GM12878 (cell line): Measurements from ENCODE around the gene SLX9. TPM values are rescaled to one million over a fixed set of nuclear protein-coding genes. Genes with fewer than 3 reads are reported as not detected.

ENCODE experiments used
- ATAC-seq: fragments of 200-7000 bp; cut with Tn5 transposase; 3 replicates; pipeline ENCODE4 v1.9.1; 2020; ENCODE audit warnings: mild to moderate bottlenecking, moderate library complexity
- BruUV-seq: library from RNA; stranded (reverse); fragments of 400-500 nt; replicated peaks from 2 replicates; lab custom pipeline; 2021; lab: Mats Ljungman, UMichigan
- CTCF ChIA-PET: fragments of 300-600 bp; sonication (Branson Sonifier 250); formaldehyde crosslinking; extraction: SDS; loops from one replicate; lab custom pipeline; 2021; ENCODE audit warnings: inconsistent platforms; lab: Yijun Ruan, JAX
- POLR2A ChIA-PET: fragments of 350-600 bp; formaldehyde crosslinking; extraction: SDS; loops from one replicate; lab custom pipeline; 2021; ENCODE audit warnings: inconsistent platforms; lab: Charles Lee
- RAD21 ChIA-PET: fragments of 300-600 bp; sonication (Branson Sonifier 250); formaldehyde crosslinking; loops from one replicate; lab custom pipeline; 2023; ENCODE audit warnings: antibody characterized with exemption; ENCODE audit not compliant: unreplicated experiment; lab: Charles Lee
- SMC1A ChIA-PET: fragments of 300-600 bp; sonication (Branson Sonifier 250); formaldehyde crosslinking; loops from one replicate; lab custom pipeline; 2023; ENCODE audit not compliant: unreplicated experiment, uncharacterized antibody; lab: Charles Lee
- DNase-seq: peaks from one replicate; pipeline ENCODE4 v3.0.0-alpha.2; 2011; ENCODE audit warnings: low read depth, low spot score
- FAIRE-seq: peaks from 3 replicates; lab custom pipeline; 2011; peaks lifted over from hg19 to GRCh38; lab: Jason Lieb, UNC
- H2AFZ ChIP-seq: 2 replicates; pipeline ENCODE4 v1.6.0; 2011; ENCODE audit warnings: low read depth, low read length, control low read depth; ENCODE audit not compliant: control insufficient read depth
- H3K27ac ChIP-seq: 2 replicates; pipeline ENCODE4 v1.5.1; 2011; ENCODE audit warnings: control low read depth; ENCODE audit not compliant: control insufficient read depth, insufficient read depth
- H3K27me3 ChIP-seq, 2 experiments: replicated peaks in 1 of 2; 2 replicates each; pipeline versions ENCODE4 v1.6.0 to v1.6.1; 2011; ENCODE audit warnings: low read length in 1 of 2; ENCODE audit not compliant: control insufficient read depth in 2 of 2, insufficient read depth in 2 of 2
- H3K36me3 ChIP-seq, 2 experiments: 2 replicates each; pipeline ENCODE4 v1.5.1; 2011; ENCODE audit warnings: low read length in 1 of 2; ENCODE audit not compliant: control insufficient read depth in 2 of 2, insufficient read depth in 2 of 2
- H3K4me1 ChIP-seq: 2 replicates; pipeline ENCODE4 v1.6.1; 2011; ENCODE audit warnings: mild to moderate bottlenecking, low read length, moderate library complexity, mixed read lengths; ENCODE audit not compliant: control insufficient read depth, insufficient read depth
- H3K4me2 ChIP-seq: 2 replicates; pipeline ENCODE4 v1.6.0; 2011; ENCODE audit warnings: control low read depth; ENCODE audit not compliant: control insufficient read depth, insufficient read depth
- H3K4me3 ChIP-seq: fragments of 200-600 bp; sonication (generic); 2 replicates; pipeline ENCODE4 v1.5.1; 2016
- H3K79me2 ChIP-seq: 2 replicates; pipeline ENCODE4 v1.6.0; 2011; ENCODE audit warnings: low read length; ENCODE audit not compliant: control insufficient read depth, insufficient read depth
- H3K9ac ChIP-seq: 2 replicates; pipeline ENCODE4 v1.8.0; 2011; ENCODE audit warnings: low read length, control low read depth, mixed read lengths; ENCODE audit not compliant: control insufficient read depth, insufficient read depth
- H3K9me3 ChIP-seq: replicated peaks from 3 replicates; pipeline ENCODE4 v1.5.1; 2011; ENCODE audit warnings: mild to moderate bottlenecking, low read length; ENCODE audit not compliant: control insufficient read depth, insufficient read depth
- H4K20me1 ChIP-seq: 2 replicates; pipeline ENCODE4 v1.6.0; 2011; ENCODE audit not compliant: control insufficient read depth, insufficient read depth
- RUNX3 ChIP-seq: IDR thresholded peaks from 2 replicates; pipeline ENCODE4 v1.6.1; 2012; ENCODE audit warnings: low read length, inconsistent platforms
- WGBS: methylation state at CpG from one replicate; pipeline ENCODE4 v1.1.6; 2016; ENCODE audit warnings: low lambda C conversion rate; ENCODE audit not compliant: insufficient replicate concordance, insufficient coverage; ENCODE audit errors: missing lambda C conversion rate; 5-methylcytosine and 5-hydroxymethylcytosine counted together
- in situ Hi-C: fragments of 300-500 bp; cut with MboI; formaldehyde crosslinking; loops from 9 replicates; pipeline ENCODE4 v1.14.3; 2018; ENCODE audit warnings: mixed read lengths
- intact Hi-C: fragments of 100-400 bp; cut with micrococcal nuclease; formaldehyde crosslinking; loops from one replicate; pipeline ENCODE4 v1.14.2; 2022; ENCODE audit not compliant: unreplicated experiment
- polyA plus RNA-seq, 11 experiments: library from polyadenylated mRNA; depleted of rRNA in 4 of 11; unstranded in 6 of 11; stranded (reverse) in 5 of 11; fragments of >200 nt; fragmentation: Nextera tagmentation in 4 of 11; fragmentation: Illumina TruSeq in 1 of 11; extraction: Ambion mirVana in 4 of 11; extraction: Trizol in 1 of 11; gene quantifications; 1 replicate in 1 of 11; 2 replicates in 10 of 11; pipeline versions ENCODE4 v1.2.1 to v1.2.3, GENCODE V29; 2011 to 2016; ENCODE audit warnings: inconsistent platforms in 2 of 11, missing spikeins in 2 of 11, low read depth in 1 of 11
- total RNA-seq, 4 experiments: library from RNA; depleted of rRNA in 3 of 4; stranded (reverse); fragments of >200 nt in 3 of 4; fragmentation: Illumina TruSeq in 1 of 4; extraction: Trizol in 1 of 4; gene quantifications; 2 replicates each; pipeline versions ENCODE4 v1.2.1 to v1.2.3, GENCODE V29; 2013 to 2021
- TF ChIP-seq, protein P1 (sequence below): fragments of 150-350 bp; IDR thresholded peaks from 2 replicates; pipeline ENCODE4 v1.6.1; 2016; ENCODE audit warnings: low read depth, low read length

The SLX9 gene
- total and polyA plus RNA-seq, 10 of the 15 experiments (the other 5 are each of a cell fraction or from before 2014, with no cell fraction given) = 0.69 to 81.3 (median 33.9) TPM

DNA sequence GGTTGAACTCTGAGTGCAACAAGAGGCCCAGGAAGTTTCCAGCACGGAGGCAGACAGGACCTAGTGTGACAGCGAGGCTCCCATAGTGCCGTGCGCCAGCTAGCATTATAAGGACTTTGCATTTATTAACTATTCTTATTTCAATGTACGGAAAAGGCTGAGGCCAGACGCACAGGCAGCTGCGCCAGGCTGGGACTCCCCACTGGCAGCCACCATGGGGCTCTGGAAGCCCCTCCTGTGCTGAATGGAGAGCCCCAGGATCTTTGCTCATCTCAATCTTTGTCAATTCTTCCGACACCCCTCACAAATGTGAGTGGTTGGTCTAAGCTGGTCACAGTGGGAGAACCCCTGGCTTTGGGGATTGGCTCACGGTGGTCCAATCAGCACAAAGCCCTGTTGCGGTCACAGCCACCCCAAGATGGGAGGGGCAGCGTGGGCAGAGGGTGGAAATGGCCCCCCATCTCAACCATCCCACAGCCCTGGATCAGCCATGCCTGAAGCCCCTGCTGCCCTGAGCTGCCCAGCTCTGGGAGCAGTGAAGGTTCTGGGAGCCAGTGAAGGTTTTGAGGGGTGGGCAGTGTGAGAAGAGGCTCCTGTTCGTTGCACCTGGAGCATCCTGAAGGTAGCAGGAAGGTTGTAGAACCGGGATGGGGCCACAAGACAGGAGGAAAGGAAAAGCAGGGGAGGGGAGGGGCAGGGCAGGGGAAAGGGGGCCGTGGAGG, 75.1 kb downstream of the SLX9 start:
- ATAC-seq (no peak), FAIRE-seq (no peak), DNase-seq (no peak)
- 0 out of 2 replicates have a peak overlapping the region, but pooled peaks have one; percentile 25 for H3K4me2 ChIP-seq
- H3K9ac ChIP-seq = no peak overlapping the region
- ChIA-PET SMC1A (no interaction called here), RAD21 (no interaction called here), CTCF (interaction anchor here (3.9 kb wide), 1 partner anchor 123 kb away, joined by 14 read pairs; no protein-coding TSS in a partner anchor)
- no peak overlapping the region for H3K27ac ChIP-seq
- no peaks in the 10 kb centered on the region for H3K4me1 ChIP-seq
- no peaks in the 10 kb centered on the region for H3K79me2 ChIP-seq
- peaks cover 0 to 5% of the 10 kb centered on the region in 2 experiments; a peak in 3 of 4 replicates for H3K27me3 ChIP-seq
- intact Hi-C loops = no loop called here
- H3K9me3 ChIP-seq = no peaks in the 10 kb centered on the region; the same call in 2 of the 3 replicates
- H2AFZ ChIP-seq = no peak overlapping the region
- no peaks in the 10 kb centered on the region for H4K20me1 ChIP-seq
- in situ Hi-C loops = no loop called here
- H3K4me3 ChIP-seq = no peak overlapping the region
- no peaks in the 10 kb centered on the region for H3K36me3 ChIP-seq
- WGBS = 12% methylated on average over 13 of the region's 14 CpGs
- TF ChIP-seq, protein P1, sequence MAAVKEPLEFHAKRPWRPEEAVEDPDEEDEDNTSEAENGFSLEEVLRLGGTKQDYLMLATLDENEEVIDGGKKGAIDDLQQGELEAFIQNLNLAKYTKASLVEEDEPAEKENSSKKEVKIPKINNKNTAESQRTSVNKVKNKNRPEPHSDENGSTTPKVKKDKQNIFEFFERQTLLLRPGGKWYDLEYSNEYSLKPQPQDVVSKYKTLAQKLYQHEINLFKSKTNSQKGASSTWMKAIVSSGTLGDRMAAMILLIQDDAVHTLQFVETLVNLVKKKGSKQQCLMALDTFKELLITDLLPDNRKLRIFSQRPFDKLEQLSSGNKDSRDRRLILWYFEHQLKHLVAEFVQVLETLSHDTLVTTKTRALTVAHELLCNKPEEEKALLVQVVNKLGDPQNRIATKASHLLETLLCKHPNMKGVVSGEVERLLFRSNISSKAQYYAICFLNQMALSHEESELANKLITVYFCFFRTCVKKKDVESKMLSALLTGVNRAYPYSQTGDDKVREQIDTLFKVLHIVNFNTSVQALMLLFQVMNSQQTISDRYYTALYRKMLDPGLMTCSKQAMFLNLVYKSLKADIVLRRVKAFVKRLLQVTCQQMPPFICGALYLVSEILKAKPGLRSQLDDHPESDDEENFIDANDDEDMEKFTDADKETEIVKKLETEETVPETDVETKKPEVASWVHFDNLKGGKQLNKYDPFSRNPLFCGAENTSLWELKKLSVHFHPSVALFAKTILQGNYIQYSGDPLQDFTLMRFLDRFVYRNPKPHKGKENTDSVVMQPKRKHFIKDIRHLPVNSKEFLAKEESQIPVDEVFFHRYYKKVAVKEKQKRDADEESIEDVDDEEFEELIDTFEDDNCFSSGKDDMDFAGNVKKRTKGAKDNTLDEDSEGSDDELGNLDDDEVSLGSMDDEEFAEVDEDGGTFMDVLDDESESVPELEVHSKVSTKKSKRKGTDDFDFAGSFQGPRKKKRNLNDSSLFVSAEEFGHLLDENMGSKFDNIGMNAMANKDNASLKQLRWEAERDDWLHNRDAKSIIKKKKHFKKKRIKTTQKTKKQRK = no peak
- TF ChIP-seq RUNX3 = peak; percentile 46; the same call in 1 of the 2 replicates
- TF ChIP-seq, all 136 proteins: peak for 1
- BruUV-seq = no TSS peak
- POLR2A ChIA-PET = no interaction called here
